Neural cell (in vitro differentiated cells): ENCODE measurements around the gene IQCM.
"Not testable (repeated sequence)": the region's sequence is repeated elsewhere in the genome, so short reads cannot be mapped to it uniquely, and the experiment has no call there.

Experiments
- CTCF ChIP-seq: fragments of 450-650 bp; IDR thresholded peaks from 2 replicates; pipeline ENCODE4 v1.5.1; 2014; ENCODE audit warnings: antibody characterized with exemption, mild to moderate bottlenecking, moderate library complexity; ENCODE audit not compliant: poor library complexity, severe bottlenecking
- EP300 ChIP-seq: fragments of 450-650 bp; conservative IDR thresholded peaks from 2 replicates; pipeline ENCODE4 v1.6.1; 2014; ENCODE audit warnings: antibody characterized with exemption, mild to moderate bottlenecking, moderate library complexity; ENCODE audit not compliant: poor library complexity, severe bottlenecking
- EZH2 ChIP-seq: fragments of 200-600, 300-800 bp; shearing (Covaris generic), sonication (generic); IDR thresholded peaks from 2 replicates; pipeline ENCODE4 v1.6.1; 2014; ENCODE audit warnings: antibody characterized with exemption, low read length, borderline replicate concordance, mild to moderate bottlenecking; ENCODE audit not compliant: insufficient read depth, poor library complexity, severe bottlenecking
- POLR2AphosphoS5 ChIP-seq: IDR thresholded peaks from 2 replicates; pipeline ENCODE4 v1.6.1; 2012
- RAD21 ChIP-seq: fragments of 450-650 bp; conservative IDR thresholded peaks from 2 replicates; pipeline ENCODE4 v1.6.1; 2014; ENCODE audit warnings: antibody characterized with exemption, mild to moderate bottlenecking, moderate library complexity
- REST ChIP-seq: IDR thresholded peaks from 2 replicates; pipeline ENCODE4 v1.6.1; 2012; ENCODE audit warnings: borderline replicate concordance

- not testable (repeated sequence) for TF ChIP-seq CTCF, REST, RAD21, POLR2AphosphoS5, EZH2, EP300
Observed at GRCh38 chr4:149507309-149507708, 308.3 kb downstream of the IQCM start.
